ENCODE data around the gene RNF112.

DNA sequence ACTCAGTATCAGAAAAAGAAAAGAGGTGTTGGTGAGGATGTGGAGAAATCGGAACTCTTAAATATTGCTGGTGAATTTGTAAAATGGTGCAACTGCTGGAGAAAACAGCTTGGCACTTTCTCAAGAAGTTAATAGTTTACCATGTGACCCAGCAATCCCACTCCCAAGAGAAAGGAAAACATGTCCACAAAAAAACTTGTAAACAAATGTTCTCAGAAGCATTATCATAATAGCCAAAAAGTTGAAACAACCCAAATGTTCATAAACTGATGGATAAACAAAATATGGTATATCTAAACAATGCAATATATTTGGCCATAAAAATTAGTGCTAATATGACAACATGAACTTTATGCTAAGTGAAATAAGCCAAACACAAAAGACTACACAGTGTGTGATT lies 35.3 kb upstream of the RNF112 start:
- TF ChIP-seq ELF4 (CRISPR knock-in tag; IDR thresholded peaks at IDR 0.05; ENCODE audit: low read depth): no peak
- TF ChIP-seq, protein P1, sequence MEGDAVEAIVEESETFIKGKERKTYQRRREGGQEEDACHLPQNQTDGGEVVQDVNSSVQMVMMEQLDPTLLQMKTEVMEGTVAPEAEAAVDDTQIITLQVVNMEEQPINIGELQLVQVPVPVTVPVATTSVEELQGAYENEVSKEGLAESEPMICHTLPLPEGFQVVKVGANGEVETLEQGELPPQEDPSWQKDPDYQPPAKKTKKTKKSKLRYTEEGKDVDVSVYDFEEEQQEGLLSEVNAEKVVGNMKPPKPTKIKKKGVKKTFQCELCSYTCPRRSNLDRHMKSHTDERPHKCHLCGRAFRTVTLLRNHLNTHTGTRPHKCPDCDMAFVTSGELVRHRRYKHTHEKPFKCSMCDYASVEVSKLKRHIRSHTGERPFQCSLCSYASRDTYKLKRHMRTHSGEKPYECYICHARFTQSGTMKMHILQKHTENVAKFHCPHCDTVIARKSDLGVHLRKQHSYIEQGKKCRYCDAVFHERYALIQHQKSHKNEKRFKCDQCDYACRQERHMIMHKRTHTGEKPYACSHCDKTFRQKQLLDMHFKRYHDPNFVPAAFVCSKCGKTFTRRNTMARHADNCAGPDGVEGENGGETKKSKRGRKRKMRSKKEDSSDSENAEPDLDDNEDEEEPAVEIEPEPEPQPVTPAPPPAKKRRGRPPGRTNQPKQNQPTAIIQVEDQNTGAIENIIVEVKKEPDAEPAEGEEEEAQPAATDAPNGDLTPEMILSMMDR (IDR thresholded peaks at IDR 0.05): no peak
- TF ChIP-seq, protein P2, sequence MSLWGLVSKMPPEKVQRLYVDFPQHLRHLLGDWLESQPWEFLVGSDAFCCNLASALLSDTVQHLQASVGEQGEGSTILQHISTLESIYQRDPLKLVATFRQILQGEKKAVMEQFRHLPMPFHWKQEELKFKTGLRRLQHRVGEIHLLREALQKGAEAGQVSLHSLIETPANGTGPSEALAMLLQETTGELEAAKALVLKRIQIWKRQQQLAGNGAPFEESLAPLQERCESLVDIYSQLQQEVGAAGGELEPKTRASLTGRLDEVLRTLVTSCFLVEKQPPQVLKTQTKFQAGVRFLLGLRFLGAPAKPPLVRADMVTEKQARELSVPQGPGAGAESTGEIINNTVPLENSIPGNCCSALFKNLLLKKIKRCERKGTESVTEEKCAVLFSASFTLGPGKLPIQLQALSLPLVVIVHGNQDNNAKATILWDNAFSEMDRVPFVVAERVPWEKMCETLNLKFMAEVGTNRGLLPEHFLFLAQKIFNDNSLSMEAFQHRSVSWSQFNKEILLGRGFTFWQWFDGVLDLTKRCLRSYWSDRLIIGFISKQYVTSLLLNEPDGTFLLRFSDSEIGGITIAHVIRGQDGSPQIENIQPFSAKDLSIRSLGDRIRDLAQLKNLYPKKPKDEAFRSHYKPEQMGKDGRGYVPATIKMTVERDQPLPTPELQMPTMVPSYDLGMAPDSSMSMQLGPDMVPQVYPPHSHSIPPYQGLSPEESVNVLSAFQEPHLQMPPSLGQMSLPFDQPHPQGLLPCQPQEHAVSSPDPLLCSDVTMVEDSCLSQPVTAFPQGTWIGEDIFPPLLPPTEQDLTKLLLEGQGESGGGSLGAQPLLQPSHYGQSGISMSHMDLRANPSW (CRISPR knock-in tag; conservative IDR thresholded peaks at IDR 0.05; ENCODE audit: low read depth): no peak
- TF ChIP-seq, protein P3, sequence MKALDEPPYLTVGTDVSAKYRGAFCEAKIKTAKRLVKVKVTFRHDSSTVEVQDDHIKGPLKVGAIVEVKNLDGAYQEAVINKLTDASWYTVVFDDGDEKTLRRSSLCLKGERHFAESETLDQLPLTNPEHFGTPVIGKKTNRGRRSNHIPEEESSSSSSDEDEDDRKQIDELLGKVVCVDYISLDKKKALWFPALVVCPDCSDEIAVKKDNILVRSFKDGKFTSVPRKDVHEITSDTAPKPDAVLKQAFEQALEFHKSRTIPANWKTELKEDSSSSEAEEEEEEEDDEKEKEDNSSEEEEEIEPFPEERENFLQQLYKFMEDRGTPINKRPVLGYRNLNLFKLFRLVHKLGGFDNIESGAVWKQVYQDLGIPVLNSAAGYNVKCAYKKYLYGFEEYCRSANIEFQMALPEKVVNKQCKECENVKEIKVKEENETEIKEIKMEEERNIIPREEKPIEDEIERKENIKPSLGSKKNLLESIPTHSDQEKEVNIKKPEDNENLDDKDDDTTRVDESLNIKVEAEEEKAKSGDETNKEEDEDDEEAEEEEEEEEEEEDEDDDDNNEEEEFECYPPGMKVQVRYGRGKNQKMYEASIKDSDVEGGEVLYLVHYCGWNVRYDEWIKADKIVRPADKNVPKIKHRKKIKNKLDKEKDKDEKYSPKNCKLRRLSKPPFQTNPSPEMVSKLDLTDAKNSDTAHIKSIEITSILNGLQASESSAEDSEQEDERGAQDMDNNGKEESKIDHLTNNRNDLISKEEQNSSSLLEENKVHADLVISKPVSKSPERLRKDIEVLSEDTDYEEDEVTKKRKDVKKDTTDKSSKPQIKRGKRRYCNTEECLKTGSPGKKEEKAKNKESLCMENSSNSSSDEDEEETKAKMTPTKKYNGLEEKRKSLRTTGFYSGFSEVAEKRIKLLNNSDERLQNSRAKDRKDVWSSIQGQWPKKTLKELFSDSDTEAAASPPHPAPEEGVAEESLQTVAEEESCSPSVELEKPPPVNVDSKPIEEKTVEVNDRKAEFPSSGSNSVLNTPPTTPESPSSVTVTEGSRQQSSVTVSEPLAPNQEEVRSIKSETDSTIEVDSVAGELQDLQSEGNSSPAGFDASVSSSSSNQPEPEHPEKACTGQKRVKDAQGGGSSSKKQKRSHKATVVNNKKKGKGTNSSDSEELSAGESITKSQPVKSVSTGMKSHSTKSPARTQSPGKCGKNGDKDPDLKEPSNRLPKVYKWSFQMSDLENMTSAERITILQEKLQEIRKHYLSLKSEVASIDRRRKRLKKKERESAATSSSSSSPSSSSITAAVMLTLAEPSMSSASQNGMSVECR (CRISPR knock-in tag; IDR thresholded peaks at IDR 0.05; ENCODE audit: borderline replicate concordance): no peak
- TF ChIP-seq ZNF263 (CRISPR knock-in tag; IDR thresholded peaks at IDR 0.05; ENCODE audit: low read depth): no peak
- TF ChIP-seq, protein P4, sequence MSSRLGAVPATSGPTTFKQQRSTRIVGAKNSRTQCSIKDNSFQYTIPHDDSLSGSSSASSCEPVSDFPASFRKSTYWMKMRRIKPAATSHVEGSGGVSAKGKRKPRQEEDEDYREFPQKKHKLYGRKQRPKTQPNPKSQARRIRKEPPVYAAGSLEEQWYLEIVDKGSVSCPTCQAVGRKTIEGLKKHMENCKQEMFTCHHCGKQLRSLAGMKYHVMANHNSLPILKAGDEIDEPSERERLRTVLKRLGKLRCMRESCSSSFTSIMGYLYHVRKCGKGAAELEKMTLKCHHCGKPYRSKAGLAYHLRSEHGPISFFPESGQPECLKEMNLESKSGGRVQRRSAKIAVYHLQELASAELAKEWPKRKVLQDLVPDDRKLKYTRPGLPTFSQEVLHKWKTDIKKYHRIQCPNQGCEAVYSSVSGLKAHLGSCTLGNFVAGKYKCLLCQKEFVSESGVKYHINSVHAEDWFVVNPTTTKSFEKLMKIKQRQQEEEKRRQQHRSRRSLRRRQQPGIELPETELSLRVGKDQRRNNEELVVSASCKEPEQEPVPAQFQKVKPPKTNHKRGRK (CRISPR knock-in tag; IDR thresholded peaks at IDR 0.05; ENCODE audit: borderline replicate concordance): no peak
